Measurements from ENCODE around the gene RPS19. TPM values are rescaled to one million over a fixed set of nuclear protein-coding genes. Genes with fewer than 3 reads are reported as not detected.

The RPS19 gene
- total and polyA plus RNA-seq, 4 donors: 1,039 to 4,419 (median 1,839) TPM

DNA sequence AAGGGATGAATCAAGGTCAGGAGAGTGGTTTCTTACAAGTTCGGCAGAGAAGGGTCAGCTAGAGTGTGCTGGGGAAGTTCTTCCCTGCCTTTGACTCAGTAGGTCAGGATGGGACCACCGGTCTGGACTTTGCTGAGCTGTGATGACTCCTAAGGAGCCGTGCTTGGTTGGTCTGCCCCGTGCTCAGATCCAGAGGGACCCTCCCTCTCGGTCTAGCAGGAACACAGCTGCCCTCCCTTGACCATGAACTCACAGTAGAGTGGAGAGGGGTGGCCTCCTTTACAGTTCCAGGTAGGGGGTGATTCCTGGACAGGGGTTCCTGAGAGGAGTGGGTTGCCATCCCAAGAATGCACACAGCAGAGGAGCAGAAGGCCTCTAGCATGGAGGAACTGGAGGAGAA is 4.3 kb downstream of the RPS19 start:
- Histone ChIP-seq H3K36me3 (ENCODE audit: control insufficient read depth in 4 of 4, insufficient read depth in 4 of 4, low read length in 4 of 4) (peaks cover 26 to 45% (median 37%) of the 10 kb centered on the region in 4 donors), H3K27ac (ENCODE audit: low read depth in 1 of 2, low read length in 1 of 2) (no peak overlapping the region), H3K9ac (ENCODE audit: insufficient read depth in 1 of 2, low read length in 2 of 2) (no peak overlapping the region), H3K4me3 (no peak overlapping the region), H3K27me3 (ENCODE audit: control insufficient read depth in 3 of 3, insufficient read depth in 3 of 3, low read length in 2 of 3) (no peaks in the 10 kb centered on the region), H3K9me3 (ENCODE audit: control insufficient read depth in 4 of 4, insufficient read depth in 3 of 4, low read length in 3 of 4) (no peaks in the 10 kb centered on the region), H3K4me1 (ENCODE audit: control insufficient read depth in 5 of 5, insufficient read depth in 5 of 5, low read length in 5 of 5) (peaks cover 8 to 17% (median 12%) of the 10 kb centered on the region in 5 donors)
- DNase-seq (no peak), ATAC-seq (ENCODE audit: insufficient read depth, low FRiP score) (no peak)
- WGBS, 2 donors: 90 to 94% methylated on average over 5 of the region's 5 CpGs
- TF ChIP-seq, protein P1, sequence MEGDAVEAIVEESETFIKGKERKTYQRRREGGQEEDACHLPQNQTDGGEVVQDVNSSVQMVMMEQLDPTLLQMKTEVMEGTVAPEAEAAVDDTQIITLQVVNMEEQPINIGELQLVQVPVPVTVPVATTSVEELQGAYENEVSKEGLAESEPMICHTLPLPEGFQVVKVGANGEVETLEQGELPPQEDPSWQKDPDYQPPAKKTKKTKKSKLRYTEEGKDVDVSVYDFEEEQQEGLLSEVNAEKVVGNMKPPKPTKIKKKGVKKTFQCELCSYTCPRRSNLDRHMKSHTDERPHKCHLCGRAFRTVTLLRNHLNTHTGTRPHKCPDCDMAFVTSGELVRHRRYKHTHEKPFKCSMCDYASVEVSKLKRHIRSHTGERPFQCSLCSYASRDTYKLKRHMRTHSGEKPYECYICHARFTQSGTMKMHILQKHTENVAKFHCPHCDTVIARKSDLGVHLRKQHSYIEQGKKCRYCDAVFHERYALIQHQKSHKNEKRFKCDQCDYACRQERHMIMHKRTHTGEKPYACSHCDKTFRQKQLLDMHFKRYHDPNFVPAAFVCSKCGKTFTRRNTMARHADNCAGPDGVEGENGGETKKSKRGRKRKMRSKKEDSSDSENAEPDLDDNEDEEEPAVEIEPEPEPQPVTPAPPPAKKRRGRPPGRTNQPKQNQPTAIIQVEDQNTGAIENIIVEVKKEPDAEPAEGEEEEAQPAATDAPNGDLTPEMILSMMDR (IDR thresholded peaks at IDR 0.05; ENCODE audit: control extremely low read depth, extremely low read depth): no peak

DNA sequence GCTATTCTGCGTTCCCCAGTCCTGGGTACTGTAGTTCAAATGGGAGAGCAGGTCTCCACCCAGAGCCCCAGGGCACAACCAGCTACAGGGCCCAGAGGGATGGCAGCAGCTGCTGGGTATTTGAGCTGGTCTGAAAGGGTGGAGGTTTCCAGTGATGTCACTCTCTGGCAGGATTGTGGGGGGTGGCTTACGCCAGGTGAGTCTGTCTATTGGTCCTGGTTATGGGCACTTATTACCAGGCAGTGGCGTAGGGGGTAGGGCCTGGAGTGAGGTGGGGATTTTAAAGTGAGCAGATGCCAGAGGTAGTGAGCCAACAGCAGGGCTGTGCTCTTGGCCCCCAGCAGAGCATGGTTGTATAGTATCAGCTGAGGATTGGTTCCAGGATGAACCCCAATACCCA is 6.2 kb downstream of the RPS19 start:
- 89 to 94% methylated on average over 3 of the region's 3 CpGs for WGBS, 2 donors
- Histone ChIP-seq H3K27ac (ENCODE audit: low read depth in 1 of 2, low read length in 1 of 2) (no peak overlapping the region), H3K4me1 (ENCODE audit: control insufficient read depth in 5 of 5, insufficient read depth in 5 of 5, low read length in 5 of 5) (peaks cover 3 to 15% (median 7%) of the 10 kb centered on the region in 5 donors), H3K9me3 (ENCODE audit: control insufficient read depth in 4 of 4, insufficient read depth in 3 of 4, low read length in 3 of 4) (no peaks in the 10 kb centered on the region), H3K9ac (ENCODE audit: insufficient read depth in 1 of 2, low read length in 2 of 2) (no peak overlapping the region), H3K27me3 (ENCODE audit: control insufficient read depth in 3 of 3, insufficient read depth in 3 of 3, low read length in 2 of 3) (no peaks in the 10 kb centered on the region), H3K36me3 (ENCODE audit: control insufficient read depth in 4 of 4, insufficient read depth in 4 of 4, low read length in 4 of 4) (peaks cover 31 to 60% (median 36%) of the 10 kb centered on the region in 4 donors), H3K4me3 (no peak overlapping the region)
- DNase-seq: no peak
- ATAC-seq (ENCODE audit: insufficient read depth, low FRiP score): no peak
- TF ChIP-seq, protein P1 (IDR thresholded peaks at IDR 0.05; ENCODE audit: control extremely low read depth, extremely low read depth): no peak

DNA sequence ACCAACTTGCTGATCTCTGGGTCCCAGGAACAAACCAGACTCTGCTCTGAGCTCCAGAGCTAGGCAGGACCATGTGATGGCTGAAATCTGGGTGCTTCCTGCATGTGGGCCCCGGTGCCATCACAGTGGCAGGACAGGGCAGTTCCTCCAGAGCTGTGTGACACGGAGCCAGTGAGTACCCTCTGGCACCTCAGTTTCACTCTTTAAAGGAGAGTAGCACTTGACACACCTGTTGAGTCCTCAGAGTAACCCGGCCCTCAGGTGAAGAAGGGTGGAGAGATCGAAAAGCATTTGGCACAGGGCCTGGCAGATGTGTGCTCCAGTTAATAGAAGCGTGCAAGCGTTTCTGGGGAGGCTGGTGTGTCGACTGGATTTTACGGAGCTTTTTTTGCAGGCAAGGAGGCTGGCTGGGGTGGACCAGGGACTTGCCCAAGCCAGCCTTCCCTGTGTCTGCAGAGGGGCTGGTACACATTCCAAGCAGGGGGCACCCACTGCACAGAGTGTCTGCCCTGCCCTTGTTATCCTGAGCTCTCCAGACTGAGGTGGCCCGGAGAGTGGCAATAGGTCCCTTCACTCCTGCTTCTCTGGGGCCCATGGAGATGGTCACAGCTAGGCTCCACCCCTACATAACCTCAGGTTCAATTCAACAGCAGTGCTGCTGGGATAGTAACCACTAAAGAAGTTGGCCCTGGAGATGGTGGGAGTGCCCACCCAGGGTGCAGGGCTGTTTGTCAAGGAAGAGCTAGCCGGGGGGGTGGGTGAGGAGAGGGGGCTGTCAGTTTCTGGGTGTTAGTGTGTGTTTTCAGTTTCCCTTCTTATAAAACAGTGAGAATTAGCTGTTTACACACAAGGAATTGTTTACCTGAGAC is 8.3 kb downstream of the RPS19 start:
- peaks cover 14 to 53% (median 27%) of the 10 kb centered on the region in 4 donors for H3K36me3 ChIP-seq (ENCODE audit: control insufficient read depth in 4 of 4, insufficient read depth in 4 of 4, low read length in 4 of 4)
- H3K9me3 ChIP-seq (ENCODE audit: control insufficient read depth in 4 of 4, insufficient read depth in 3 of 4, low read length in 3 of 4): no peaks in the 10 kb centered on the region
- no peaks in the 10 kb centered on the region for H3K27me3 ChIP-seq (ENCODE audit: control insufficient read depth in 3 of 3, insufficient read depth in 3 of 3, low read length in 2 of 3)
- H3K4me1 ChIP-seq (ENCODE audit: control insufficient read depth in 5 of 5, insufficient read depth in 5 of 5, low read length in 5 of 5): peaks cover 0 to 6% (median 0%) of the 10 kb centered on the region in 5 donors
- no peak overlapping the region for H3K9ac ChIP-seq (ENCODE audit: insufficient read depth in 1 of 2, low read length in 2 of 2)
- no peak overlapping the region for H3K4me3 ChIP-seq
- H3K27ac ChIP-seq (ENCODE audit: low read depth in 1 of 2, low read length in 1 of 2): no peak overlapping the region
- DNase-seq (peak in 2 of 3 donors; percentile 37 to 54), ATAC-seq (ENCODE audit: insufficient read depth, low FRiP score) (peak; percentile 13)
- WGBS, 2 donors: 70 to 74% methylated on average over 10 of the region's 10 CpGs
- TF ChIP-seq, protein P1 (IDR thresholded peaks at IDR 0.05; ENCODE audit: control extremely low read depth, extremely low read depth): no peak

All from lung (tissue), 12 donors.